ENCODE results near the gene VAV3.
"Not testable (repeated sequence)": the region's sequence is repeated elsewhere in the genome, so short reads cannot be mapped to it uniquely, and the experiment has no call there.

VAV3 gene

GRCh38 chr1:107664982-107665925, 299.7 kb downstream of the VAV3 start:
- Histone ChIP-seq H3K4me1 (ENCODE audit: control insufficient read depth, insufficient read depth, low read length) (no peaks in the 10 kb centered on the region), H3K36me3 (ENCODE audit: control insufficient read depth, insufficient read depth, low read length) (no peaks in the 10 kb centered on the region), H3K9ac (ENCODE audit: low read length) (no peak overlapping the region), H3K4me3 (ENCODE audit: low read depth, low read length) (no peak overlapping the region), H3K27me3 (ENCODE audit: control insufficient read depth, insufficient read depth, low read length) (no peaks in the 10 kb centered on the region), H3K9me3 (ENCODE audit: control insufficient read depth, insufficient read depth, low read depth, low read length) (no peaks in the 10 kb centered on the region), H3K27ac (ENCODE audit: low read depth, low read length) (no peak overlapping the region)

GRCh38 chr1:107662971-107663370, 302.0 kb downstream of the VAV3 start:
- no peaks in the 10 kb centered on the region for H3K27me3 ChIP-seq (ENCODE audit: control insufficient read depth, insufficient read depth, low read length)
- no peak overlapping the region for H3K27ac ChIP-seq (ENCODE audit: low read depth, low read length)
- no peaks in the 10 kb centered on the region for H3K4me1 ChIP-seq (ENCODE audit: control insufficient read depth, insufficient read depth, low read length)
- no peaks in the 10 kb centered on the region for H3K9me3 ChIP-seq (ENCODE audit: control insufficient read depth, insufficient read depth, low read depth, low read length)
- no peak overlapping the region for H3K9ac ChIP-seq (ENCODE audit: low read length)
- H3K36me3 ChIP-seq (ENCODE audit: control insufficient read depth, insufficient read depth, low read length), result no peaks in the 10 kb centered on the region
- no peak overlapping the region for H3K4me3 ChIP-seq (ENCODE audit: low read depth, low read length)

- Histone ChIP-seq H3K27ac (ENCODE audit: low read depth, low read length) (no peak overlapping the region), H3K4me1 (ENCODE audit: control insufficient read depth, insufficient read depth, low read length) (no peaks in the 10 kb centered on the region), H3K4me3 (ENCODE audit: low read depth, low read length) (no peak overlapping the region), H3K9ac (ENCODE audit: low read length) (no peak overlapping the region), H3K27me3 (ENCODE audit: control insufficient read depth, insufficient read depth, low read length) (no peaks in the 10 kb centered on the region), H3K9me3 (ENCODE audit: control insufficient read depth, insufficient read depth, low read depth, low read length) (no peaks in the 10 kb centered on the region), H3K36me3 (ENCODE audit: control insufficient read depth, insufficient read depth, low read length) (no peaks in the 10 kb centered on the region)
Measured at GRCh38 chr1:107661158-107661557, 303.8 kb downstream of the VAV3 start.

DNA sequence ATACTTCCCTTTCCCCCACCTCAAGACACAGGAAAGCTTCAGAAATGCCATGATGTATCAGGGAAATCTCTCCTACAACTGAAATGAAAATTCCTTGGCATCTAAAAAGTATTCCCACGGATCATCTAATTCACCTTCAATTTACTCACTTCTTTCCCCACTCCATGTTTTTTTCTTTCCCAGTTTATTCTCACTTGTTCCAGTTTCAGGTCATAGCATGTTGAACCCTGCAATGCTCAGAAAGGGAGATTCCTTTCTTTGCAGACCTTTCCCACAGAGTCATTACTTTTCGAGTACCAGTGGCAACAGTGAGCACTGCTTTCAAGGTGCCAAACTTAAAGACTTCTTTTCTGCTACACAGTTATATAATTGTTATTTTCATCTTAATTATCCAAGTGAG, 305.0 kb downstream of the VAV3 start:
- Histone ChIP-seq H3K9me3 (ENCODE audit: control insufficient read depth, insufficient read depth, low read depth, low read length) (no peaks in the 10 kb centered on the region), H3K4me3 (ENCODE audit: low read depth, low read length) (no peak overlapping the region), H3K4me1 (ENCODE audit: control insufficient read depth, insufficient read depth, low read length) (no peaks in the 10 kb centered on the region), H3K9ac (ENCODE audit: low read length) (no peak overlapping the region), H3K36me3 (ENCODE audit: control insufficient read depth, insufficient read depth, low read length) (no peaks in the 10 kb centered on the region), H3K27ac (ENCODE audit: low read depth, low read length) (no peak overlapping the region), H3K27me3 (ENCODE audit: control insufficient read depth, insufficient read depth, low read length) (no peaks in the 10 kb centered on the region)

DNA sequence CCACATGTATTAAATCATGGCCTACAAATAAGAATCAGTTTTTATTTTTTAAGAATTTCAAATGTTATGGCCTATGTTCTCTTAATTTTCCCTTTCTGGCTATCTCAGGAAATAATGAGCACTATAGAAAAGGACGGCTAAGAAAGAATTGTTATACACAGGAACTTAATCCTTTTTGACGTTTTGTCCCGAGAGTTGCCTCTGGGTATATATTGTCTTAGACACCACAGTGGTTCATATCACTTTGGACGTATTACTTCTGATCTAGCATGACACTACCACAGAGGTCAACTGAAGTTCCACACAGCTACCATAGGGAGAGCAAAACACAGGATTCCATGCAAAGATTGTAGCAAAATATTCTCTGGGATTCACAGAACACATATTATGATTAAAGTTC, 307.6 kb downstream of the VAV3 start:
- no peak overlapping the region for H3K27ac ChIP-seq (ENCODE audit: low read depth, low read length)
- H3K4me1 ChIP-seq (ENCODE audit: control insufficient read depth, insufficient read depth, low read length), result peaks cover 5% of the 10 kb centered on the region; the same call in 1 of the 2 replicates
- H3K4me3 ChIP-seq (ENCODE audit: low read depth, low read length), result no peak overlapping the region
- no peaks in the 10 kb centered on the region for H3K9me3 ChIP-seq (ENCODE audit: control insufficient read depth, insufficient read depth, low read depth, low read length)
- H3K36me3 ChIP-seq (ENCODE audit: control insufficient read depth, insufficient read depth, low read length), result no peaks in the 10 kb centered on the region
- H3K9ac ChIP-seq (ENCODE audit: low read length), result no peak overlapping the region
- no peaks in the 10 kb centered on the region for H3K27me3 ChIP-seq (ENCODE audit: control insufficient read depth, insufficient read depth, low read length)

DNA sequence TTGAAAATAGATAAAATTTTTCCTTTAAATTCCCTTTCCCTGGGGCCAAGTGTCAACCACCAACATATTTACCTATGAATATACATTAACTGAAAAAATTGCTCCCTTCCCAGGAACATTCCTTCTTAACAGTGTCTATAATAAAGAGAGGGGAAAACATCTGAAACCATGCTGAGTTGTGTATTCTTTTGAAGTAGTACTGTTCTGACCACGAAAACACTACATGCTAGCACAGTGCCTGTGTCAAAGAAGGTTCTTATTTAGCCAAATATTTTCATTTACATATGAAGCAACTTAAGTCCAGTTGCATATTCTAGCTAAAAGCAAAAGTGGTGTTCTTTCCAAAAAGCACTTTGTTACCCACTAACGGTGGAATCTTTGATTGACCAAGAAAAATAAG, 311.2 kb downstream of the VAV3 start:
- no peak overlapping the region for H3K9ac ChIP-seq (ENCODE audit: low read length)
- H3K27ac ChIP-seq (ENCODE audit: low read depth, low read length), result no peak overlapping the region
- no peak overlapping the region for H3K4me3 ChIP-seq (ENCODE audit: low read depth, low read length)
- no peaks in the 10 kb centered on the region for H3K36me3 ChIP-seq (ENCODE audit: control insufficient read depth, insufficient read depth, low read length)
- H3K27me3 ChIP-seq (ENCODE audit: control insufficient read depth, insufficient read depth, low read length), result no peaks in the 10 kb centered on the region
- no peaks in the 10 kb centered on the region for H3K9me3 ChIP-seq (ENCODE audit: control insufficient read depth, insufficient read depth, low read depth, low read length)
- H3K4me1 ChIP-seq (ENCODE audit: control insufficient read depth, insufficient read depth, low read length), result peaks cover 5% of the 10 kb centered on the region; the same call in 1 of the 2 replicates

DNA sequence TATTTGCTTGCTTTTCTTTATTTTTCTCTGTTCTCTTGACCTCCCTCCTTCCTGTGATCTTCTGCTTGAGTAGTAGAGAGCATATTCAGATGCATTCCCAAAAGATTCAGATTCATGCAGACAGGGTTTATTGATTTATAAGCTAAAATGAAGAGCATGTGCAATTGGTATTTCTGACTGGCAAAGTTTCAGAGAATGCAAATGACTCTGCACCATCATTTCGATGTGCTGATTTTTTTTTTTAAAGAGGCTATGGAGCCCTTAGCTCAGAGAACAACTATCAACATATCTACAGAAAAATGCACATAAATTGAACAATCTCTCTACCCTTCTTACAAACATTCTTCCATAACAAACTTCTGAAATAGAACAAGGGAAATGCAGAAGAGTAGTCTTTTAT, 312.0 kb downstream of the VAV3 start:
- Histone ChIP-seq H3K9me3 (ENCODE audit: control insufficient read depth, insufficient read depth, low read depth, low read length) (no peaks in the 10 kb centered on the region), H3K4me3 (ENCODE audit: low read depth, low read length) (no peak overlapping the region), H3K36me3 (ENCODE audit: control insufficient read depth, insufficient read depth, low read length) (no peaks in the 10 kb centered on the region), H3K4me1 (ENCODE audit: control insufficient read depth, insufficient read depth, low read length) (peaks cover 5% of the 10 kb centered on the region; the same call in 1 of the 2 replicates), H3K27me3 (ENCODE audit: control insufficient read depth, insufficient read depth, low read length) (no peaks in the 10 kb centered on the region), H3K9ac (ENCODE audit: low read length) (no peak overlapping the region), H3K27ac (ENCODE audit: low read depth, low read length) (no peak overlapping the region)

DNA sequence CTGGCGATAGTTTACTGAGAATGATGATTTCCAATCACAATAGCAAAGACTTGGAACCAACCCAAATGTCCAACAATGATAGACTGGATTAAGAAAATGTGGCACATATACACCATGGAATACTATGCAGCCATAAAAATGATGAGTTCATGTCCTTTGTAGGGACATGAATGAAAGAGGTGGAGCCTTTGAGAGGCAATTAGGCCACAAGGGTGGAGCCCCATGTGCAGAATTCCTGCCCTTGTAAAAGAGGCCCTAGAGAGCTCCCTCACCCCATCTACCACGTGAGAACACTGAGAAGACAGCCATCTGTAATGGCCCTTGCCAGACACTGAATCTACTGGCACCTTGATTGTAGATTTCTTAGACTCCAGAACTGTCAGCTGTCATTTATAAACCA, 314.2 kb downstream of the VAV3 start:
- not testable (repeated sequence) for H3K4me3 ChIP-seq (ENCODE audit: low read depth, low read length); H3K9me3 ChIP-seq (ENCODE audit: control insufficient read depth, insufficient read depth, low read depth, low read length); H3K27ac ChIP-seq (ENCODE audit: low read depth, low read length); H3K9ac ChIP-seq (ENCODE audit: low read length); H3K4me1 ChIP-seq (ENCODE audit: control insufficient read depth, insufficient read depth, low read length); H3K36me3 ChIP-seq (ENCODE audit: control insufficient read depth, insufficient read depth, low read length); H3K27me3 ChIP-seq (ENCODE audit: control insufficient read depth, insufficient read depth, low read length)

DNA sequence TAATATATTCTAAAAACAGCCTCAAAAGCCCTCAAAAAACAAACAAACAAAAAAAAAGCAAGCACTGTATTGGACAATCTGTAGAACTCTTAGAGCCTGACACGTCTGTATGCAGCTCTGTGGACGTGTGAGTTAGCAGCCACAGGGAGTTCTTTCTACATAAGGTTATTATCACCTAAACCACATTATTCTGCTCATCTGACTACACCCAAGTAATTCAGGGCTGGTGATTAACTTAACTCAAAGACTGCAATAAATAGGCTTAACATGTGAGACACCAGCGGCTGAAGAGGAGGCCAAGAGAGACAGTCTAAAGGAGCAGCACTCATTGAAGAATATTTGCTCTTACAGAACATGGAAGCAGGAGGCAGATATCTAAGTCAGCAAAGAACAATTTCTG, 316.0 kb downstream of the VAV3 start:
- Histone ChIP-seq H3K9ac (ENCODE audit: low read length) (no peak overlapping the region), H3K27ac (ENCODE audit: low read depth, low read length) (no peak overlapping the region), H3K27me3 (ENCODE audit: control insufficient read depth, insufficient read depth, low read length) (no peaks in the 10 kb centered on the region), H3K4me1 (ENCODE audit: control insufficient read depth, insufficient read depth, low read length) (peaks cover 4% of the 10 kb centered on the region; the same call in 1 of the 2 replicates), H3K4me3 (ENCODE audit: low read depth, low read length) (no peak overlapping the region), H3K36me3 (ENCODE audit: control insufficient read depth, insufficient read depth, low read length) (no peaks in the 10 kb centered on the region), H3K9me3 (ENCODE audit: control insufficient read depth, insufficient read depth, low read depth, low read length) (no peaks in the 10 kb centered on the region)

DNA sequence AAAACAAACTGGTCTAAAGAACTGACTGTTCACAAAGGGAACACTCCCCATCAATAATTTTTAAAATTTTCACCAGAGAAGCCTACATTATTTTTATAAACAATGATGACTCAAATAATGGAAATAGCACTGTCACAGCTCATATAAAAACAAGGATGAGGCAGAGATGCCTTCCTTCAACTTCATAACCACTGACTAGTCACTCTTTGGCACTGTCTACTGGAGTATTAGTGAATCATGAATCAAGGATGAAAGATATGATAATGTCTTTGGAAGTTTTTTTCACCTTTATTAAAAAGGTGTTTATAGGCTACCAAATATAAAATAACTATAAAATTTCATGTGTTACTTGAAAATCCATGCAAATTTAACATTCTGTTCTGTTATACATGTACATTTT, 316.9 kb downstream of the VAV3 start:
- H3K36me3 ChIP-seq (ENCODE audit: control insufficient read depth, insufficient read depth, low read length), result no peaks in the 10 kb centered on the region
- H3K4me1 ChIP-seq (ENCODE audit: control insufficient read depth, insufficient read depth, low read length), result no peaks in the 10 kb centered on the region
- H3K4me3 ChIP-seq (ENCODE audit: low read depth, low read length), result no peak overlapping the region
- no peaks in the 10 kb centered on the region for H3K27me3 ChIP-seq (ENCODE audit: control insufficient read depth, insufficient read depth, low read length)
- H3K9ac ChIP-seq (ENCODE audit: low read length), result no peak overlapping the region
- no peaks in the 10 kb centered on the region for H3K9me3 ChIP-seq (ENCODE audit: control insufficient read depth, insufficient read depth, low read depth, low read length)
- H3K27ac ChIP-seq (ENCODE audit: low read depth, low read length), result no peak overlapping the region

DNA sequence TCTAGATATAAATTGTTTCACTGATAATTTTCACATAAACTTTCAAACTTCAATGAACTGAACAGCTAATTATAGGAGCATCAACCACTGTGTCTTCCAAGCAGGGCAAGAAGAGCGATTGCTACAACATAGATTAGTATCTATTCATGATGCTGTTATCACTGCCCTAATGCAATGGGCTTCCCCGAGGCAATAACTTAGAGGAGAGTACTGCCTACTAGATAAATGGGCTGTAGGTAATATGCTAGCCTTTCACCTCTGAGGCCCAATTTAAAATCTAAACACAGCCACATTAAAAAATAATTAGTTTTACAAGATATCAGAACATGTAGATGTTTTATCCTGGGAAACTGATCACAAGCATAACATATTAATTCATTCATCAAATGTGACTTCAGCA, 318.0 kb downstream of the VAV3 start:
- no peak overlapping the region for H3K27ac ChIP-seq (ENCODE audit: low read depth, low read length)
- H3K27me3 ChIP-seq (ENCODE audit: control insufficient read depth, insufficient read depth, low read length), result no peaks in the 10 kb centered on the region
- no peaks in the 10 kb centered on the region for H3K9me3 ChIP-seq (ENCODE audit: control insufficient read depth, insufficient read depth, low read depth, low read length)
- H3K4me1 ChIP-seq (ENCODE audit: control insufficient read depth, insufficient read depth, low read length), result no peaks in the 10 kb centered on the region
- H3K4me3 ChIP-seq (ENCODE audit: low read depth, low read length), result no peak overlapping the region
- no peaks in the 10 kb centered on the region for H3K36me3 ChIP-seq (ENCODE audit: control insufficient read depth, insufficient read depth, low read length)
- H3K9ac ChIP-seq (ENCODE audit: low read length), result no peak overlapping the region

Measured in HUES6 (cell line).